SKM-1 (cell line): Measurements from ENCODE around the gene GNG7.
A peak's percentile ranks its signal among the peaks of the same experiment; 100 is the strongest.
"Not testable (repeated sequence)": the region's sequence is repeated elsewhere in the genome, so short reads cannot be mapped to it uniquely, and the experiment has no call there.

Experiments used
- DNase-seq: peaks from one replicate; lab custom pipeline; 2025; ENCODE audit not compliant: unreplicated experiment; lab: John Stamatoyannopoulos, UW

The GNG7 gene

GRCh38 chr19:2714102-2714501 lies 11.6 kb upstream of the GNG7 start:
- not testable (repeated sequence) for DNase-seq

- DNase-seq: not testable (repeated sequence)
Observed at GRCh38 chr19:2713170-2713569, 10.7 kb upstream of the GNG7 start.

GRCh38 chr19:2711875-2712205 lies 9.3 kb upstream of the GNG7 start:
- no peak for DNase-seq

GRCh38 chr19:2711172-2711874 lies 8.8 kb upstream of the GNG7 start:
- peak; percentile 50 for DNase-seq

- DNase-seq: no peak
Observed at GRCh38 chr19:2706251-2706650, 3.8 kb upstream of the GNG7 start.

GRCh38 chr19:2703691-2704216 lies 1.3 kb upstream of the GNG7 start:
- no peak for DNase-seq

- DNase-seq: no peak
Observed at GRCh38 chr19:2703077-2703437, 563 bp upstream of the GNG7 start.

GRCh38 chr19:2701361-2702169 lies 929 bp downstream of the GNG7 start:
- no peak for DNase-seq

GRCh38 chr19:2700660-2701360 lies 1.7 kb downstream of the GNG7 start:
- DNase-seq: no peak

- DNase-seq: no peak
Observed at GRCh38 chr19:2699413-2700140, 2.9 kb downstream of the GNG7 start.

GRCh38 chr19:2694196-2694595 lies 8.3 kb downstream of the GNG7 start:
- no peak for DNase-seq

- DNase-seq: no peak
Observed at GRCh38 chr19:2693492-2694160, 8.9 kb downstream of the GNG7 start.

GRCh38 chr19:2691951-2692350 lies 10.5 kb downstream of the GNG7 start:
- no peak for DNase-seq

- DNase-seq: no peak
Observed at GRCh38 chr19:2690856-2691255, 11.6 kb downstream of the GNG7 start.

- no peak for DNase-seq
Observed at GRCh38 chr19:2686360-2686759, 16.1 kb downstream of the GNG7 start.

GRCh38 chr19:2685204-2685704 lies 17.2 kb downstream of the GNG7 start:
- DNase-seq: no peak

- DNase-seq: no peak
Observed at GRCh38 chr19:2683430-2684003, 19.0 kb downstream of the GNG7 start.

- DNase-seq: no peak
Observed at GRCh38 chr19:2680808-2681207, 21.7 kb downstream of the GNG7 start.

- DNase-seq: no peak
Observed at GRCh38 chr19:2679439-2679838, 23.1 kb downstream of the GNG7 start.

GRCh38 chr19:2678948-2679347 lies 23.5 kb downstream of the GNG7 start:
- not testable (repeated sequence) for DNase-seq
